HG02973 (cell line): Measurements from ENCODE around the gene ITIH1.
"Not testable (repeated sequence)": the region's sequence is repeated elsewhere in the genome, so short reads cannot be mapped to it uniquely, and the experiment has no call there.

ENCODE experiments used
- ATAC-seq: cut with Tn5 transposase; IDR thresholded peaks from one replicate; pipeline ENCODE4 v1.9.1; 2021; ENCODE audit warnings: moderate library complexity; ENCODE audit not compliant: unreplicated experiment

ITIH1 gene

DNA sequence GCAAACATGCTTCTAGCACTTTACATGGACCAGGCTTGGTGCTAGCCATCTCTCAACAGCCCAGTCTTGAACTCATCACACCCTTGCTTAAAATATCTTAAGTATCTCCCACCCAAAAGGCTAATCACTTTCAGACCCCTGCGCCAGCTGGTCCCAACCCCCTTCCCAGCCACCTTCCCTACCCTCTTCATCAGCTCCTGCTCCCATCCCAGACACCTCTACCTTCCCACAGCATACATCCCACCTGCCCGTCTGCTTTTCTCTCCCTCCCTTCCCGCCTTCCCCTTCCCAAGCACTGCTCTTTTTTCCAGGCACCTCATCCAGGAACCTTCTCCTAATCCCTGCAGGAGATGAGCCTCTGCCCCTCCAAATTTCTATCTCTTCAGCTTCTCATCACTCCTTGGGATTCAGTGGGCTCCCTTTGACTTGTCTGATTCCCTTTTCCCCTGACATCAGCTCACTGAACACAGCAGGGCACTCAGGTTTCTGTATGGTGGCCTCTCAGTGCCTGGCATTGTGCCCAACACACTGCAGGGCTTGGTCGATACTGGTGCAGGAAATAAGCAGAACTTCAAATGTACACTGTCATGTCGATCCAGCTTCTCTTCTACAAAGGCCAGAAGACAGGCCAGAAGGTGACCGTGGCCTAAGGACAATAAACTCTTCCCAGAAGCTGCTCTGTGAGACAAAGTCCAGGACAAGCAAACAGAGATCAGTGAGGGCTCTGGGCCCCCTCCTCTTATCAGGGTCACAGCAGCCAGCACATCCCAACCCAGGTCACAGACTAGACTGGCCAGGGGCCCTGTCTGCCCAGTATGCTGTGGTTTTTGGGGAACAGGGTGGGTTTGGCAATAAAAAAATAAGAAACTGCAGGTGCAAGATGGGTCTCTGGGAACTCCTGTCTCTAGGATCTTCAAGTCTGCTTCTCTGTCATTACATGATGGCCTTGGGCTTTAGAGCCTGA, 2.2 kb upstream of the ITIH1 start:
- ATAC-seq, result no peak

DNA sequence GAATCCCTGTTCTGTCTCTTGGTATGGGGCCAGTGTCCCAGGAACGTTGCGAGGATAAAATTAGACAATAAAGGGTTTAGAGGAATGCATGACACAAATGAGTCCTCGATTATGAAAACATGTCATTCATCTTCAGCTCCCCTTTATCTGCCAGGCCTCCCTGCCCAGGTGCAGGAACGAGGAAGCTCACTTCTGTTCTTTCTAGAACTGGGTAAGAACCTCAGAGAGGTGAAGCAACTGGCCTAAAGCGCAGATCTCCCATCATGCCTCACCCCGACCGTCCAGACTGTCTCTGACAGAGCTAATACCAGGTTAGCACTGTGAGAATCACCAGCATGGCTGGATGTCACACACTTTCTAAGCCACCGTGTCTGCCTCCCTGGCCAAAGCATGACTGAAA, 1.5 kb upstream of the ITIH1 start:
- ATAC-seq, result no peak

DNA sequence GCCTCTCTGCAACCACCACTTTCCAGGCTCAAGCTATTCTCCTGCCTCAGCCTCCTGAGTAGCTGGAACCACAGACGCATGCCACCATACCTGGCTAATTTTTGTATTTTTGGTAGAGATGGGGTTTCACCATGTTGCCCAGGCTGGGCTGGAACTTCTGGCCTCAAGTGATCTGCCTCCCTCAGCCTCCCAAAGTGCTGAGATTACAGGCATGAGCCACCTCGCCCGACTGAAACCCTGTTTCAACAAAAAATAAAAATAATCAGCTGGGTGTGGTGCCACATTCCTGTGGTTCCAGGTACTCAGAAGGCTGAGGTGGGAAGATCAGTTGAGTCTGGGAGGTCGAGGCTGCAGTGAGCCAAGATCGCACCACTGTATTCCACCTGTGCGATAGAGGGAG, 913 bp upstream of the ITIH1 start:
- not testable (repeated sequence) for ATAC-seq

DNA sequence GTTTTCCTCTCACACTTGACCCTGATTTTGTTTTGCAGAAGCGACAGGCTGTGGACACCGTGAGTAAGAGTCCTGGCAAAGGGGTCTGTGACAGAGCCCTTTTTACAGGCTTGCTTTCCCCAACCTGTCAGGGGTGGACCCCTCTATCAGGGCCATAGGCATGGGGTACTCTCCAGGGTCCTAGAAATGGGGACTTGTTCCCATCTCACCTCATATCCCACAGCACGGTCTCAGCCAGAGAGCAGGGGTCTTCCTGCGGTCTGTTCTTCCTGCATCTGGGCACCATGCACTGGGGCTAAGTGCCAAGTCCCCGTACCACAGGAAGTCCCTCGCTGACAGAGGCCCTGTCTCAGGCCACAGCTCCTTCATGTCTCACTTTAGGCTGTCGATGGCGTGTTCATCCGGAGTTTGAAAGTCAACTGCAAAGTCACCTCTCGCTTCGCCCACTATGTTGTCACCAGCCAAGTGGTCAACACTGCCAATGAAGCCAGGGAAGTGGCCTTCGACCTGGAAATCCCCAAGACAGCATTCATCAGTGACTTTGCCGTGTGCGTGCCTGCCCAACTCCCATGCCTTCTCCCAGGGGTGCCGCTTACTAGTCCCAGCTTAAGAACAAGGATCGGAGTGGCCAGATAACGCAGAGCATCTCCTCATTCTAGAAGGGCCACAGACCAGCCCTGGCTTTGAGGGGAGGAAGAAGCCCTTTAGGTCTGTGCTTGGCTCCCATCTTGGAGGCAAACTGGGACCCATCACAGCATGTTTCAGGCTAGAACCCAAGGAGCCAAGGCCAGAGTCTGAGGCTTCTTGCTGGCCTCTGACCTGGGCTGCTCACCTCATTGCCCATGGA, 783 bp downstream of the ITIH1 start:
- no peak for ATAC-seq

DNA sequence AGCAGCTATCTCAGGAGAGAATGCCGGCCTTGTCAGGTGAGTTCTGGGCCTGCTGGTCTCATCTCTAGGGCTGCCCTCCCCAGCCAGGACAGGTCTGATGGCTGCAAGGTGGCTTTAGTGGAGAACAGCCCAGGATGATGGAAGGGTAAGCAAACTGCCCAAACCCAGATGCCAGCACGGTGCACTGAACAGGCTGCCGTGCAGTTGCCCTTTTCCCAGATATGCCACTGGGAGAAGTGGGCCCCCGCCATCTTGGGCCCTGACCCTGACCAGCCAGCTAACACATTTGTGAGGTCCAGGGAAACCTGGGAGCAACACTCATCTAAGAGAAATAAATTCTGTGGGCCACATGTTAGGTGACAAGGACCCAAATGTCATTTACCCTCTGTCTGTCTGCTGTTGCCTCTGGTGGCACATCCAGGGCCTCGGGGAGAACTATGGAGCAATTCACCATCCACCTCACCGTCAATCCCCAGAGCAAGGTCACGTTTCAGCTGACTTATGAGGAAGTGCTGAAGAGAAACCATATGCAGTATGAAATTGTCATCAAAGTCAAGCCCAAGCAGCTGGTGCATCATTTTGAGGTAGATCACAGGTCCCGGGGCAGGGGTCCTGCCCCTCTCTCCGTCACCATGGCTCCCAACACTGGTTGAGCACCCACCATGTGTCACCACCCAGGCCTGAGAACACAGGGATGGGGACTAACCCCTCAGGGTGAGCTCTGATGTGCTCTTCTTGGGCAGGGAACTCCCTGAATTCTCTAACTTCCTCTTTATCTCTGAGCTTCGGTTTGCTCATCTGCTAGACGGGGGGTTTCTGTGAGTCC, 1.8 kb downstream of the ITIH1 start:
- ATAC-seq, result peak; percentile 65

DNA sequence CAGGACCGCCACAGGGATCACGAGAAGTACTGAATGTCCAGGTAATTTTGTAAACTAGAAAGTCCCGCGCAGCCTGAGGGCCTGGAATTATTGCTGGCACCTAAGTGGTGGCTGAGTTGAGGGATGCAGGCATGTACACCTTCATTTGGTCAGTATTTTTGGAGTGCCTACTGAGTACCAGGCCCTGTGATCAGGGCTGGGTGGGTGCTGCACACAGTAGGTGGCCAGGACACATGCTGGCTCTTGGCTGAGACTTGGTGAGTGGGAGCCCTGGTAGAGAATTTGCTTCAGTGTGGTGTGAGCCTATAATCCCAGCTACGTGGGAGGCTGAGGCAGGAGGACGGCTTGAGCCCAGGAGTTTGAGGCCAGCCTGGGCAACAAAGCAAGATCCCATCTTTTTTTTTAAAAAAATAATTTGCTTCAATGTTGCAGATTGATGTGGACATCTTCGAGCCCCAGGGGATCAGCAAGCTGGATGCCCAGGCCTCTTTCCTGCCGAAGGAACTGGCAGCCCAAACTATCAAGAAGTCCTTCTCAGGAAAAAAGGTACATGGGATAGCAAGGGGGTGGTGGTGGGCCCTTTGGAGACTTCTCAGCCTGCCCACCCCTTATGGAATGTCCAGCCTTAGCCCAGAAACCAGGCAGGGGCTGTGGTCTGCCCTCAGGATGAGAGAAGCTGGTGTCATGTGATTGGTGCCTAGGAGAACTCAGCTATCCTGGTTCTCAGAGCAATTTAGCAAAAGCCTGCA, 2.6 kb downstream of the ITIH1 start:
- ATAC-seq, result no peak

DNA sequence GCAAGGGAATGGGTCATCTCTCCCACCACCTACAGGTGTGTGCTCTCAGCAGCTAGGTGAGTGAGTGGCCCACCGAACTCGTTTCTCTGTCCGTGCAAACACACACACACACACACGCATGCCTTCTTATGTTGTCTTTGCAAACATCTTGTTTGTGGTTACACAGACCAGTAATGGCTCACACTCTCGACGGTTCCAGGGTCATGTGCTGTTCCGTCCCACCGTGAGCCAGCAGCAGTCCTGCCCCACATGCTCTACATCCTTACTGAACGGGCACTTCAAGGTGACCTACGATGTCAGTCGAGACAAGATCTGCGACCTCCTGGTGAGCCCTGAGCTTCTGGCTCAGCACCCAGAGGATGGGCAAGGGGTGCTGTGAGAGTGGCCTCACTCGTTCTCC, 4.3 kb downstream of the ITIH1 start:
- ATAC-seq, result no peak

DNA sequence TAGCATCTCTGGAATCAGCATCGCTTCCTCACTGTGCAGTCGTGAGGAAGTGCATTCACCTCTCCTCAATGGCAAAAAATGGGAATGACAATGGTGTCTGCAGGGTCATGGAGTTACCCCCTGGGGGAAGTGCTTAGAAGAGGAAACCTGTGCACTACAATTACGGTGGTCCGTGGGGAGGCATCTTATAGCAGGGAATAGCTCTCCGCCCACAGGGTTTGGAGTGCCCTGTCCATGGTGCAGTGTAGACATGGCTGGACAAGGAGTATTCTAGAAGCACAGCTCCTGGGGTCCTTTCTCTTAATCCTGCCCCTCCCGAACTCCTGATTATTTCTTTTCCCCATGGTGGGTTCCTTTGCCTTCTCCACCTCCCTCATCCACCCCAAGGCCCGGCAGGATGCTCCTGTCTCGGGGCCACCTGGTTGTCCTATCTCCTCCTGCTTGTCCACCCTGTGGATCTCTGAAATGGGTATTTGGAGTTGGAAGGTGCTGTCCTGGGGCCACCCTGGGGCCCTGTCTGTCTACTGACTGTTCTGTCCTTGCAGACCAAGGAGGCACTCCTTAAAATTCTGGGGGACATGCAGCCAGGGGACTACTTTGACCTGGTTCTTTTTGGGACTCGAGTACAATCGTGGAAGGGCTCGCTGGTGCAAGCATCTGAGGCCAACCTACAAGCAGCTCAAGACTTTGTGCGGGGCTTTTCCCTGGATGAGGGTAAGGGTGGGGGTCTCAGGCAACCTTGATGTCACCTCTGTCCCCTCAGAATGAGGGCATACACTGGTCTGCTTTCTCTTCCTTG, 5.2 kb downstream of the ITIH1 start:
- ATAC-seq, result no peak

DNA sequence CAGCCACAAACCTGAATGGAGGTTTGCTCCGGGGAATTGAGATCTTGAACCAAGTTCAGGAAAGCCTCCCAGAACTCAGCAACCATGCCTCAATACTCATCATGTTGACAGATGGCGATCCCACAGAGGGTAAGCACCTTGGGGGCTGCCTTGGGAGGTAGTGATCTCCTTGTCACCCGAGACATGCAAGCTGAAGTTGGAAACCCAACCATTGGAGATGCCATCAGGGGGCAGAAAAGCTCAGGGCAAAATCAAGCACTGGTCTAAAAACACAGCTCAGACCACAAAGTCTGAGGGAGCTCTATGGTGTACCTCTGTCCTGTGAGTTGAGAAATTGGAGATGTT, 5.8 kb downstream of the ITIH1 start:
- no peak for ATAC-seq

DNA sequence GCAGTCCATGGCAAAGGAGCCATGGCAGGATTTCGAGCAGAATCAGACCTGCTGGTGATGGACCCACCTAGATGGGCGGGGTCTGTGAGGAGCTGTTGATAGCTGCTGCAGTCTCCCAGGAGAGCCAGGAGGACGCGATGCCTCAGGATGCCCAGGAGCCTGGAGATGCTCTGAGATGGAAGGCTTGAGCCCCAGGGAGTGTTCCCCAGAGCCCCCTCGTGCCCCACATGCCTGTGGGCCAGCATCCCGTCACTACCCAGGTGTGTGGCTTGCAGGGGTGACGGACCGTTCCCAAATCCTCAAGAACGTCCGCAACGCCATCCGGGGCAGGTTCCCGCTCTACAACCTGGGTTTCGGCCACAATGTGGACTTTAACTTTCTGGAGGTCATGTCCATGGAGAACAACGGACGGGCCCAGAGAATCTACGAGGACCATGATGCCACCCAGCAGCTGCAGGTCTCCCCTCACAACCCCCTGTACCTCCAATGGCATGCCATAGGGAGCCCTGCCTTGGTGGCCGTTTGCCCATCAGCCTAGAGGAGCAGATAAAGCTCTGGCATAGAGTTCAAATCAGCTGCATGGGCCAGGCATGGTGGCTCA, 6.7 kb downstream of the ITIH1 start:
- ATAC-seq, result no peak

DNA sequence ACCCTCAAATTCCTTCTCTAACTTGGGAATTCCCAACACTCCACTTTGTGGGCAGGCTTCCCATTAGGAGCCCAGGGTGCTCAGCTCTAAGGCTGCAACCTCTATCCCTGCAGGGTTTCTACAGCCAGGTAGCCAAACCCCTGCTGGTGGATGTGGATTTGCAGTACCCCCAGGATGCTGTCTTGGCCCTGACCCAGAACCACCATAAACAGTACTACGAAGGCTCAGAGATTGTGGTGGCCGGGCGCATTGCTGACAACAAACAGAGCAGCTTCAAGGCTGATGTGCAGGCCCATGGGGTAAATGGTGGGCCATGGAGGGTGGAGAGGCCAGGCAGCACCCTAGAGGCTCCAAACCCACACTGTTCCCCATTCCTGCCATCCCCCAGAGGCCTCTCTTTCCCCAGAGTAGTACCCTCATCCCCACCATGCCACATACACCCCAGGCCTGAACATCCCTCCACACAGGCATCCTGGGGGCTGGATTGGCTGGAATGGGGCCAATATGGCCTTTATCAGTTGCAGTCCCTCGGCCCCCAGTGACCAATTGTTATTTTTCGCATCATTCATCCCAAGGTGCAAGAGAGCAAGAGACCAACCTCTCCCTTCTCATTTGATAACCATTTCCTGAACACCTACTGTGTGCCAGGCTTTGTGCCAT, 7.7 kb downstream of the ITIH1 start:
- ATAC-seq, result no peak

DNA sequence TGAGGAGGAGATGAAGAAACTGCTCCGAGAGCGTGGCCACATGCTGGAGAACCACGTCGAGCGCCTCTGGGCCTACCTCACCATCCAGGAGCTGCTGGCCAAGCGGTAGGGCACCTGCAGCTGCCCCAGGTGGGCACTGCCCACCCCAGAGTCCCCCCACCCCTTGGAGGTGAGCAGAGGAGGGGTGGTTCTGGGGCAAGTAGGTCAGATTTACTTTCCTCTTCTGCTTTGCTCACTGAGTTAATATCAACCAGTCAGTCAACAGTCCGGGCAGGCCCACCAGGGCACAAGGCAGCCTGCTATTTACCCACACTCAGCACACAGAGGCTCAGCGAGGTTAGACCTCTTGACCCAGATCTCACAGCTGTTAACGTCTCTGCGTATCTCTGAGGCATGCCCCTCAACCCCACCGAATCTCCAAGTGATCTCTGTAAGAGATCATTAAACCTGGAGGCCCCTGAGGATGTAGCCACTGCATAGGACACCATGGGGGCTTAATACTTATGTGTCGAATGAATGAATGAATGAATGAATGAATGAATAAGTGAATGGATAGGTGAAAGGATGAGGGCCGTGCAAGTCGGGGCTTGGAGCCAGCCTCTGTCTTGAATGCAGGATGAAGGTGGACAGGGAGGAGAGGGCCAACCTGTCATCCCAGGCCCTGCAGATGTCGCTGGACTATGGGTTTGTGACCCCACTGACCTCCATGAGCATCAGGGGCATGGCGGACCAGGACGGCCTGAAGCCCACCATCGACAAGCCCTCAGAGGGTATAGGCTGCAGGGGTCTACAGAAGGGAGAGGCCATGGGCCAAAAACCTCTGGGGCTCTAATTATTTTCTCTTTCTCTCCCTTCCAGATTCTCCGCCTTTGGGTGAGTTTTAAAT, 9.2 kb downstream of the ITIH1 start:
- no peak for ATAC-seq

DNA sequence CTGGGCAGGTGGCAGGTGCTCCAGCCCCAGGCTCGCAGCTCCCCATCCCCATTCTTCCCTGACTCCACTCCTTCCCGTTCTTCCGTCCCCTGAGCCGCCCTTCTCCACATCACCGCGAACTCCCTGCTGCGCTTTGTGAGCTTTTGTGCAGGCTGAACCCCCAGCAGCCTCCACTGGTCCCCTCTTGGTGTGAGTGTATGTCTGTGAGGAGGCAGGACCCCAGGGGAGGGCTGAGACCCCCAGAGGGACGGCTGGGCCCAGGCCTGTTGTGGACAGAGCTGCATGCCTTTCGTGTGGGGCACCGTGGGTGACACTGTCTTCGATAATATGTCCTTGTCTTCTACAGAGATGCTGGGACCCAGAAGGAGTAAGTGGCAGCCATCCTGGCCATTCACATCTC, 9.8 kb downstream of the ITIH1 start:
- ATAC-seq, result no peak

DNA sequence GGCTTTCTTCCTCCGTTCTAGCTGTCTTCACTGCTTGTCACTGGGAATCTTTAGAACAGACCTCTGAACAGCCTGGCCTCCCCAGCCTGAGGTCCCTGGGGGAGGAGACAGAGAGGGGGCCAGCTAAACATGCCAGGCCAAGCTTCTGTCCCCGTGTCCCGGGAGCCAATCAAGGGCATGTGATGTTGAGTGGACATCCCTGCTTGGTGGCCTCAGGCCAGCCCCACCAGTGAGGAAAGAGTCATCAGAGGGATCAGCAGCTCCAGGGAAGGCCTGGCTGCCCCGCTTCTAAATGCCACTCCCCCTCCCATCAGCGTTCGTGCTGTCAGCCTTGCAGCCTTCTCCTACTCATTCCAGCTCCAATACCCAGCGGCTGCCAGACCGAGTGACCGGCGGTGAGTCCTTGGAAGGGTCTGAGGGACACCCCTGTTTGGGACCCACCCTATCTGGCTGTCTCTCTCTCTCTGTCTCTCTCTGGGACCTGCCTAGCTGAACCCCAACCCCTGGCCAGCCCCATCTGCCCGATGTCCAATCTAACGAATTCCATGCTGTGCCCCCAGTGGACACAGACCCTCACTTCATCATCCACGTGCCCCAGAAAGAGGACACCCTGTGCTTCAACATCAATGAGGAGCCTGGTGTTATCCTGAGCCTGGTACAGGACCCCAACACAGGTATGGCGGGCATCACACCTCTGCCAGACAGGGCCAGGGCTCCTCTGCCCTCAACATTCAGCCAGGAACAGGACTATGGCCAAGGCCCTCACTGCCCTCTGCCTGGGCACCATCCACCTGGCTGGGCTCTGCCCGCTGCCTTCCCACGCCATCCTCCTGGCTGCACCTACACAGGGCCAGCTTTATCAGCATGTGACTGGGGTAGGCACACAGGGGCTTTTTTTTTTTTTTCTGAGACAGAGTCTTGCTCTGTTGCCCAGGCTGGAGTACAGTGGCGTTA, 10.6 kb downstream of the ITIH1 start:
- ATAC-seq, result no peak

DNA sequence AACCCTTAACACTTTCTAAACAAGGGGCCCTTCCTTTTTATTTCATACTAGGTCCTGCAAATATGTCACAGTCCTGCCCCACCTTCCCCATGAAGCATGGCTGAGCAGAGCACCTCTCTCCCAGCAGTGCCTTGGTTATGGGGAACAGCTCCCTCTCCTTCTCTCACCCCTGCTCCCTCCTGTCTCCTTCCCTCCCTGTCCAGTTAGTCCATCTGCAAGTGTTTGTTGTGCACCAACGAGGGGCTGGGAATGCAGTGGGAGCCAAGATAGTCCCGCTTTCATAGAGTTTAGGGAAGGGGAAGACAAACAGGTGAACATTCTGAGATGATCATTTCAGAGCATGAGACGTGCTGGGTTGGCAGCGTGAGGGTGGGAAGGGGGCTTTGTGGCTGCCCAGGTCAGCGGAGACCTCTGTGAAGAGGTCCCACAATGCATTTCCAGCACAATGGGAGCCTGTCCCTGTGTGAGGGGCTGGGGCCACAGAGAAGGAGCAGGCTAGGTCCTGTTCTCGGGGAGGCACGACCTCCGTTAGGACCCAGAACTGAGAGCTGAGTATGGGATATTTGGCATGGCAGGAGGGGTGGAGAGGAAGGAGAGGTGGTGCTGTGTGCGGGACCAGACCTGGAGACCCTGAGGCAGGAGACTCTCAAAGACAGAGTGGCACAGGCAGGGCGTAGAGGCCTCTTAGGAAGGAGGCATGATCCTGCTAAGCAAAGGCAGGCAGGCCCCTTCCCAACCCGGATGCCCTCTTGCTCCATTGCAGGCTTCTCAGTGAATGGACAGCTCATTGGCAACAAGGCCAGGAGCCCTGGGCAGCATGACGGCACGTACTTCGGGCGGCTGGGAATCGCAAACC, 11.7 kb downstream of the ITIH1 start:
- no peak for ATAC-seq

DNA sequence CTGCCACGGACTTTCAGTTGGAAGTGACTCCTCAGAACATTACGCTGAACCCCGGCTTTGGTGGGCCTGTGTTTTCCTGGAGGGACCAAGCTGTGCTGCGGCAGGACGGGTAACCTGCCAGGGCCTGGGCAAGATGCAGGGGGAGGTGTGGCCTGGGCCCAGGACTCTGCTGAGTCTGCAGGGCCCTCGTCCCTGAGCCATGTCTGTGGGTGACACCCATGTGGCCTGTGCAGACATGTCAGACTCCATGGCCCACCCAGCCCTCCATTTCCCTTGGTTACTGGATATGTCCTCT, 12.3 kb downstream of the ITIH1 start:
- no peak for ATAC-seq
